Measurements from ENCODE around the gene ALLC. TPM values are rescaled to one million over a fixed set of nuclear protein-coding genes. Genes with fewer than 3 reads are reported as not detected.

The ALLC gene
- total and polyA plus RNA-seq, 9 of the 15 experiments (the other 6 are each of a cell fraction or from before 2014, with no cell fraction given): not detected

DNA sequence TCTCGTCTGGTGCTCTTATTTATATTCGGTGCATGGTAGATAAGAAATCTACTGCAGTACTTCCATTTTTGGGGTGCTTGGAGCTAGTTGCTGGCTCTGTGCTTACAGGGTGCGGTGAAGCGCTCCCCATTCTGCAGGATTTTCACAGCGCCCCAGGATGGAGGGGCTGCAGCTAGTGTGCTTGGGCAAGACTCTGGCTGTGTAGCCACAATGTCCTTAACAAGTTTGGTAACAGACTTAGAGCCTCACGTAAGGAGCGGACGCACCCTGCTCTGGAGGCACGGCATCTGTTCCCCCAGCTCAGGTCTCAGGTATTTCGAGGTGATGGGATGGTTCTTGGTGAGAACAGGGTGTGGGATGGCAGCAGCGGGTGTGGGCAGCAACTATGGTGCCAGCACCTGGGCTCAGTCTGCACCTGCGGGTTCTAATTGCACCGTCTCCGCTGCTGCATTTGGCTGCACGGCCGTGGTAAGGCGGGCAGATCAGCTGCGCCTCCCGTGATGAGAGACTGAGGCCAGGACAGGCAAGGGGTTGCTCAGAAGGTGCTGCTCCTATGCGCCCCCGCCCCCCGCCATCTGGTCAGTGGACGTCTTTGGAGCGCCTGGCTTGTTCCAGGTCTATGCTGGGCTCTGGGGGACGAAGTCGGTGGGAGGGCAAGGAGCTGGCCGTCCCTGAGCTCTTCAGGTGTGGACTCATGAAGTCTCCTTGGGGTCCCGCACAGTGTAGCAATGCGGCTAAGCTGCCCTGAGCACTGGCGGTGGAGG is 20.1 kb upstream of the ALLC start (continued):
- TF ChIP-seq MAFK (IDR thresholded peaks at IDR 0.05; ENCODE audit: low read length) (no peak), MEF2D (tag; conservative IDR thresholded peaks at IDR 0.05; ENCODE audit: low read depth) (no peak), HDAC3 (IDR thresholded peaks at IDR 0.05; ENCODE audit: borderline replicate concordance, partially characterized antibody) (no peak), COPS2 (conservative IDR thresholded peaks at IDR 0.05) (no peak)

DNA sequence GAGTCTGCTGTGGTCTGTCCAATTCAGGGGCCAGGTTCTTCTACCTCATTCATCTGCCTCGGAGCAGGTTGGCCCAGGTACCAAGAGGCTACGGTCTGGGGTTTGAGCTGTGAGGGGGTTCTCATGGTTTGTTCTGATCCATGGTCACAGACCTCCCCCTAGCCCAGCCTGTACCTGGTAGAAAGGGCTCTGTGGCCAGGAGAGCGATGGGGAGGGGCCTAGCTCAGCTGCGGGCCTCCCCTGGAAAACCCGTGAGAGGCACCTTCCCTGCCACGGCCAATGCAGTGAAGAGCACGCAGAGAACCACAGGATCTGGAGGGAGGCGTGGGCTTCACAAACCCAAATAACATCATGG is 19.6 kb upstream of the ALLC start:
- Histone ChIP-seq H3K9me3 (replicated peaks; ENCODE audit: control insufficient read depth, insufficient read depth, low read depth, low read length) (0 out of 2 replicates have a peak, but pooled peaks cover 2% of the 10 kb centered on the region), H3K36me3 (ENCODE audit: control insufficient read depth, insufficient read depth, low read length) (no peaks in the 10 kb centered on the region), H3K79me2 (ENCODE audit: control insufficient read depth, insufficient read depth, low read length) (no peaks in the 10 kb centered on the region), H4K20me1 (replicated peaks; ENCODE audit: control insufficient read depth, insufficient read depth, low read length) (peaks cover 12% of the 10 kb centered on the region; the same call in 1 of the 2 replicates), H3K4me1 (replicated peaks in 1 of 2; ENCODE audit: control insufficient read depth in 2 of 2, insufficient read depth in 2 of 2, low read length in 2 of 2) (peaks cover 0 to 30% of the 10 kb centered on the region in 2 experiments; a peak in 2 of 5 replicates), H3K9me1 (ENCODE audit: control insufficient read depth, insufficient read depth, low read length) (no peaks in the 10 kb centered on the region), H3K9ac (ENCODE audit: insufficient read depth in 1 of 2, low read depth in 2 of 2, low read length in 2 of 2) (no peak overlapping the region), H3K27ac (ENCODE audit: extremely low read depth, low read depth, low read length) (no peak overlapping the region), H3K4me2 (ENCODE audit: insufficient read depth, low read length) (no peak overlapping the region), H3K4me3 (no peak overlapping the region), H3K27me3 (ENCODE audit: control insufficient read depth in 2 of 2, insufficient read depth in 2 of 2, low read length in 2 of 2) (peaks cover 64 to 89% of the 10 kb centered on the region in 2 experiments), H2AFZ (ENCODE audit: low read depth, low read length) (no peak overlapping the region)
- ATAC-seq: no peak
- intact Hi-C loops (cut with micrococcal nuclease): no loop called here
- 6% methylated on average over 8 of the region's 8 CpGs for WGBS (ENCODE audit: insufficient coverage, low coverage, missing lambda C conversion rate)
- BruUV-seq (replicated peaks): no TSS peak
- no peak for FAIRE-seq
- no peak for DNase-seq (ENCODE audit: extremely low read depth in 1 of 4, low spot score in 3 of 4)
- ChIA-PET CTCF (ENCODE audit: low intra/inter-chr PET ratio) (no interaction called here), POLR2A (interaction anchor here (1.2 kb wide), 1 partner anchor 16 kb away, joined by 6 read pairs; no protein-coding TSS in a partner anchor)
- in situ Hi-C loops (cut with MboI): no loop called here
- TF ChIP-seq PPARD (CRISPR knock-in tag; IDR thresholded peaks at IDR 0.05) (no peak), HNRNPLL (IDR thresholded peaks at IDR 0.05; ENCODE audit: low read depth, low read length, poor library complexity, severe bottlenecking) (no peak), ZNF780A (CRISPR knock-in tag; IDR thresholded peaks at IDR 0.05) (no peak), MYNN (IDR thresholded peaks at IDR 0.05) (no peak), MYNN (CRISPR knock-in tag; IDR thresholded peaks at IDR 0.05) (no peak)
- TF ChIP-seq, protein P1, sequence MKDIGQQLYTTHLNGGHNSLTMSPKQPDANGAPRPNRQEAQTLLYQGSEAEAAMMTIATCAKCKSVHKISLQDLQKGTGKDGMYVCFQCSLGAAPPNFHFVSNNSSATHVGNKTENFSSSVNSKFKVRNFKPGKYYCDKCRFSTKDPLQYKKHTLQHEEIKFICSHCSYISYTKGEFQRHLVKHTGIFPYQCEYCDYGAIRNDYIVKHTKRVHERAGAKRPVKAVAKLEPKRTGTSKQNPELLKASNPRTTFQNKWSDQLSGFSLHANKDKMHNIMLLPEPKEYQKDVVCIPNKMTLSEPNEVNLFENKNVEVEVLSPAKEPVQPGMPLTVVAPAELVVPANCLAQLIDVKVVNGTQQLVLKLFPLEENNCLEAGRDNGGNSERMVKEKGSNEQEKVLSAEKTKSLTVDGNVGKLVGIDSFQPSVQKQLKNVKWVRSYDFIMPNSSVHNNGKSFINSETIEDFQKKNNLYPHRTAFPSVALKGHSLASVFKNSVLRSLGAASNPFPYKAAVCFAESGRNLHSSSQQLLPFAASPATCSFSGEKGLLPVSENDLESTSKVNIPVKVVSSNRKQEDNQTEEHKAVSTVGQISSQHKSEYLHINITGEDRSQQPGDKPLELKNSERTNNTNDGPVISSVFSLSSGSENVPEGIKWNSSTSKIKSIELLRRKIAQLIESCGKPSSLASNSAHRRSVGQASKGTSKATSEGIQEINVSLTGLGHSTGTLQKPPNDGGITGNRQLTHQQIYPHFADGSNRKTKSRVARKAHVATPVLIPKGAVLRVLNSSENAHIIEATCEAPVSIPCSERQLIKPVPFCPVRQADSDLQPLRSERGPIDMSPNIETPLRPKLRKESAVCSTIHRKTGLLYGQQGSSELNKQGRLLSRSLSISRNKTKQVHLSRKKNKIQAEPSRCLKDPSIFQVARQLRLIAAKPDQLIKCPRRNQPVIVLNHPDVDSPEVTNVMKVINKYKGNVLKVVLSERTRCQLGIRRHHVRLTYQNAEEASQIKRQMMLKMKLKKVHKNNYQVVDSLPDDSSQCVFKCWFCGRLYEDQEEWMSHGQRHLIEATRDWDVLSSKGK (CRISPR knock-in tag; IDR thresholded peaks at IDR 0.05): no peak

All from K562 (cell line).